Astrocyte (in vitro differentiated cells and primary cell): Measurements from ENCODE around the gene CERS4.

Source experiments
- CTCF ChIP-seq: IDR thresholded peaks from 2 replicates; pipeline ENCODE4 v1.5.1; 2011; ENCODE audit warnings: low read depth, mild to moderate bottlenecking, inconsistent platforms, low read length, moderate library complexity; ENCODE audit not compliant: insufficient read depth
- EZH2 ChIP-seq: IDR thresholded peaks from 2 replicates; pipeline ENCODE4 v1.6.1; 2012; ENCODE audit warnings: mild to moderate bottlenecking, low read length, inconsistent platforms; ENCODE audit not compliant: insufficient read depth

GRCh38 chr19:8221161-8221560 is 12.0 kb downstream of the CERS4 start:
- TF ChIP-seq CTCF (no peak), EZH2 (no peak)
